GM18873 (cell line): ENCODE measurements around the gene DNAJB5.
A peak's percentile ranks its signal among the peaks of the same experiment; 100 is the strongest.
"Not testable (repeated sequence)": the region's sequence is repeated elsewhere in the genome, so short reads cannot be mapped to it uniquely, and the experiment has no call there.

Experiments
- ATAC-seq: cut with Tn5 transposase; IDR thresholded peaks from one replicate; pipeline ENCODE4 v1.9.1; 2021; ENCODE audit warnings: mild to moderate bottlenecking, moderate library complexity, moderate number of reproducible peaks; ENCODE audit not compliant: unreplicated experiment, low FRiP score

DNAJB5 gene

DNA sequence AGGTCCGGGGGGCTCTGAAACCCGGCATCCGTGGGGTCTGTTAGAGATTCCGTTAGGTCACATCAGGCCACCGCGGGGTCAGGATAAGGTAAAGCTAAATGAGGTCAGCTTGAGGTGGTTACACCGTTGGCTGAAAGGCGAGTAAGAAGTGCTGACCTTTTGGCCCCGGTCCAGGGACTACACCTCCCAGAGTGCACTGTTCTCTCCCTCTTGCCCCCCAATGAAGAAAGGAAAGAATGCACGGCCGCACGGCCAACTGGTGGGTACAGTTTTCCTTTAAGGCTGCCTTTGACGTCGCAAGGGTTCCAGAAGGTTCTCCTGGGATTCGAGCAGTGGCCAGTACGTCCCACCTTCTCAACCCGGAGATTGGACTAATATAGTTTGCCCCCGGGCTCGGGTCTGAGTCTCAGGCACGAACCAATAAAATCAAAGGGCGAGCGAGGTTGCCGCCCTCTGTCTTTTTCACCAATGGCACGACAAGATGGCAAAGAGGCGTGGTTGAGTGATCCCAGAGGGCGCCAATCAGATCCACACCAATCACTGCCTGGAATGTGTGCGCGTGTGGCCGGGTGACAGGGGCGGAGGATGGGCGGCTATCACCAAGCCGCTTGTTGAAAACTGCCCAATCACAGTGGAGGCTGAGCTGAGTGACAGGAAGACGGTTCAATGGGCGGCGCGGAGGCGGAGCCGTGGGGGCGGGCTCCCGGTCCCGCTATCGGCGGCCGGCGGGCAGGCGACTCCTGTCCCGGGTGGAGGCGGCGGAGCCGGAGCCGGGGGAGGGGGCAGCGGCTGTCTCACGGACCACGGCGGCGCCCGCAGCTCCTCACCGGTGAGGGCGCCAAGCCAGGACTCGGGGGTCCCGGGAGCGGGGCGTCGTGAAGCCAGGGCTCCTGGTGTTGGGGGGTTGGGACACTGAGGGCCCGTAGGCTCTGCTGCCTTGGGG is at the start of gene DNAJB5:
Gene DNAJB5 (plus strand): TSS at position 743 of the 943 bp plus-strand sequence. CDS start 886 bp downstream, outside the sequence.
- ATAC-seq = peak; percentile 90

GRCh38 chr9:34939989-34940388 is 49.6 kb upstream of the DNAJB5 start:
- not testable (repeated sequence) for ATAC-seq

DNA sequence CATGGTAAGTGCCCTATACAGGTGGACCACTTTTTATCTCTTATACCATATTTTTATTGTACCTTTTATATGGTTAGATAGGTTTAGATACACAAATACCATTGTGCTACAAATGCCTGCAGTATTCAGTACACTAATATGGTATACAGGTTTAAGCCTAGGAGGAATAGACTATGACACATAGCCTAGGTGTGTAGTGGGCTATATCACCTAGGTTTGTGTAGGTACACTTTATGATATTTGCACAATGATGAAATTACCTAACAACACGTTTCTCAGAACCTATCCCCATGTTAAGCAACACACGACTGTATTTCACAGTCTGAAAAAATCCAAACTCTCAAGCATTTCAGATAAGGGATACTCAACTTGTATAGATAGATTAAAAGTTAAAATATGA is 41.1 kb upstream of the DNAJB5 start:
- ATAC-seq = no peak

DNA sequence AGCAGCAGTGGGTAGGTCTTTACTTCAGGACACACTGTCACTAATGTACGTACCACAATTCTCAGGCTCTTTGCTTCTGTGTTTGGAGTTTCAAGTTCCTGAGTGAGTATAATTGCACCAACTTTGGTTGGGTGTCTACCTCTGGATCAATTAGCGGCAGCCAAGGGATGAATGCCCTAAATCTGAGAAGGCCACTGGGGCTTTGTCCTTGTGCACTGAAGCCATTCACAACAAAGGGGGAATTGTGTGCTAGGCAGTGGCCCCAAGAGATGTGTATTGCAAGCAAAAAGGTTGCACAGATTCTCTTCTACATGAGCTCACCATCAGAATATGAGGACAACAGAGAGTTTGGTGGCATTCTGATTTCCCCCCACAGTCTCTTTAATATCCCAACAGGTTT is 35.3 kb upstream of the DNAJB5 start:
- no peak for ATAC-seq

GRCh38 chr9:34956066-34956465 is 33.5 kb upstream of the DNAJB5 start:
- ATAC-seq = not testable (repeated sequence)

DNA sequence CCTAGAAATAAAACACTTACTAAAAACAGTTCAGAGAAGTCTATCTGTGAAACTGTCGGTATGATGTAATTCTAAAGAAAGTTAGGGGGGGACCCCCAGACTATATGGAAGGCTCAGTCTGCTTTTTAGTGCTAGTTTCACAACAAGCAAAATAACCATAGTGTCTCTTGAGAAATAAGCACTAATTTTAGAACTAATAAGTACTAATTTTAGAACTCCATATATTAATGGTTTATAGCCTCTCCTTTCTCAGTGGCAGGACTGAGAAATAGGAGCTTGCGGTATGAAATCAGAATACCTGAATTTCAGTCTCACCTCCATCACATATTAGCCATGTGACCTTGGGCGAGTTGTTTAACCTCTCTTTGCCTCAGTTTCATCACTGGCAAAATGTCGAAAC is 32.9 kb upstream of the DNAJB5 start:
- ATAC-seq = no peak

DNA sequence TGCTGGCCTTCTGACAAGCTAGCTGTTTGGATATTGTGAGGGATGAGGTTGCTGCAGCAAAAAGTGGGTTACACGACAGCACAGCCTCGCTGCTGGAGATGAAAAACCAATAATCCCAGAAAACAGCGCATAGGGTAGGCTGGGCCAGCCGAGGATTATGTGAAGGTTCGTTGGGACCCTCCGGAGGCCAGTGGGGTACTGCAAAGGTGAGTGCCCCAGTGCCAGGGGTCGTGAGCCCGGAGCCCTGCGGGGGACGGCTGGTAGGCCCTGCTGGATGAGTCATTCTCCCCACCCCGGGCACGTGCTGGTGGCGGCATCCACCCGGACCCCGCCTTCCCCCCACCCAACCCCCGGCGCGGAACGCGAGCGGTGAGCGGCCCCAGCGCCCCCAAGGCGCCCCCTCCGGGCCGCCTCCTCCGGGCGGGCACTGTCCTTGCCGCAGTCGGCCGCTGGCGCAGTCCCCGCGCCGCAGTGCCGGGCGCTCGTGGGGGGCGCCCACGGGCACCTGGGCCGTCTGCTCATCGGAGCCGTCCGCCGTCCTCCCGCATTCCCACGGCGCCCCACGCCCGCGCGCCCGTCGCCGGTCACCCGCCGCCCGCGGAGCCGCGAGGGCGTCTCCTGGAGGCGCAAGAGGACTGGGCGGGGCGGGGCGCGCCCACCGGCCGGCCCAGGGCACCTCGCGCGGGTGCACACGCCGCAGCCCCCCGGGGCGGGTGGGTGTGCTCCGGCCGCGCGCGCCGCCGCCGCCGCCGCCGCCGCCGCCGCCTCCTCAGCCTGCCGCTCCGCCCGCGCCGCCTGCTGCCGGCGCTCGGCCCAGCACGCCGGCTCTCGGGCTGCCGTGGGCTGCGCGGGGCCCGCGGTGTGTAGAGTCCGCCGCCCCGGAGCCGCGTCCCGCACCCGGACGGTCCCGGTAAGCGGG is 31.8 kb upstream of the DNAJB5 start, which contains the start of gene PHF24:
Gene PHF24 (plus strand): TSS at position 794 of the 919 bp plus-strand sequence. CDS start 13,014 bp downstream, outside the sequence.
- no peak for ATAC-seq

DNA sequence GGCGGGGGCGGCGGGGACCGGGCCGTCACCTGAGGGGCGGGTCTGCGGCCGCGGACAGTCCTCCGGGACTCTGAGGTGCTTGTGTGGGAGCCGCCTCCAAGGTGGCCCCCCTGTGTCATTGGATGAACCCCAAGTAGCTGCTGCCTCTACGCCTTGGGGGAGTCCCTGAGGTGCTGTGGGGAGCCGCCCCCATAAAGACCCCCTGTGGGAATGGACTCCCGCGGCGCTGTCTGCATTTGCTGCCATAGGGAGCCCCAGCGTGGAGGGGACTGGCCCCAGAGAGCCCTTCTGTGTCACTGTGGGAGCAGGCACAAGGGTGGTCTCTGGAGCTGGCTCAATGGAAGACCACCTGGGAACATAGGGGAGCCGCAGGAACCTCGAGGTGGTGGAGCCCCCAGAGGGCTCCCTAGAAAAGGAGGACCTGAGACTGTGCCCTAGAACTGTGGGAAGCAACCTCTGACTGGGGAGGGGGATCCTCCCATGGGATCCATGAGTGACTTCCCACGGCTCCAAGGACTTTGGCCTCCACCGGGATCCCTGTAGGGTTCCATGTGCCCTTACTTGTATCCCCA is 31.0 kb upstream of the DNAJB5 start:
- no peak for ATAC-seq

- ATAC-seq = no peak
Measured at GRCh38 chr9:34959461-34959860, 30.1 kb upstream of the DNAJB5 start.

GRCh38 chr9:34961574-34962490 is 27.7 kb upstream of the DNAJB5 start:
- no peak for ATAC-seq

GRCh38 chr9:34962546-34962945 is 27.0 kb upstream of the DNAJB5 start:
- no peak for ATAC-seq

DNA sequence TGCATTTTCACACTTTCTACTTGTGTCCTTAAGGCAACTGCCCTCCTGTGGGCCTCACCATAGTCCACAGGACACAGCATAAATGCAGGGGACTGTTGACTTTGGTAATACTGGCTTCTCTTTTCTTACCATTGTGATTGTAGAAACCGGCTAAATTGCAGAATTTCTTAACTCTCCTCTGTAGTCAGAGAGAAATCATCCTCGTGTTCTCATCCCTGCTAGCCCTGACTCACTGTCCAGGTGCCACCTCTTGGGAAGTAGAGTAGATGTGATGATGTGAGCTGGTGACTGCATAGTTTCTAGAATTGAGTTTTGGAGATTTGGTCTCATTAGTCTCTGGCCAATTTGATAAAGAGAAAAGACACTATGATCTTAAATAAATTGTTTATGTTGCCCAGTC is 26.0 kb upstream of the DNAJB5 start:
- no peak for ATAC-seq

GRCh38 chr9:34964458-34964857 is 25.1 kb upstream of the DNAJB5 start:
- ATAC-seq = no peak

DNA sequence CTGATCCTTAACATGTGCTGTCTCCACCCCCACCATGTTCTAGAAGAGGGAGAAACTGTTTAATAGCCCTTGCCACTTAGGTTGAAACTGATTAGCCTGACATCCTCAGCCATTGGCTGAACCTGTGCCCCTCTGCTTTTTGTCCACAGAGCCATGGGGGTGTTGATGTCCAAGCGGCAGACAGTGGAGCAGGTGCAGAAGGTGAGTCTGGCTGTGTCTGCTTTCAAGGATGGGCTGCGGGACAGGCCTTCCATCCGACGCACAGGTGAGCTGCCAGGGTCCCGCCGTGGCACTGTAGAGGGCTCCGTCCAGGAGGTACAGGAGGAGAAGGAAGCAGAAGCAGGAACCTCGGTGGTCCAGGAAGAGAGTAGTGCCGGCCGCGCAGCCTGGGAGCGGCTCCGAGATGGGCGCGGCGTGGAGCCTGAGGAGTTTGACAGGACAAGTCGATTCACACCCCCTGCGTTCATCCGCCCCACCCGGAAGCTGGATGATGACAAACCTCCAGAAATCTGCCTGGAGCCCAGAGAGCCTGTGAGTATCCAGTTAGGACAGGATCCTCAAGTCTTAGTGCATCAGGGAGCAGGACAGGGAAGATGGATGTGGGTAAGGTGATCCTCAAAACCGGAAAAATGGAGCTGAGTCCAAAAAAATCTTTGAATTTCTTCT is 18.3 kb upstream of the DNAJB5 start:
- ATAC-seq = no peak

DNA sequence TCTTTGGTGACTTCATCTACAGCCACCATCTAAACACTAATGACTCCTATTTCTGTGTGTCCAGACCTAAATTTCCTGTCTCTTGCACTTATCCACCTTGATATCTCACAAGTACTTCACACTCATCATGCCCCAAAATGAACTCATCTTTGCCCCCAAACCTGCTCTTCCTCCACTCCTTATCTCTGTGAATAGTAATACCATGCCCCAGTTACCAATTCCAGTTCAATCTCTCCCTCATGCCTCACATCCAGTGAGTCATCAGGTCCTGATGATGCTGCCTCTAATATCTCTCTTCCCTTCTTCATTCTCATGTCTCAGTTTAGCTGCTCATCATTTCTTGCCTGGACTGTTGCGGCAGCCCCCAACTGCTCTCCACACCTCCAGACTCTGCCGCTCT is 14.9 kb upstream of the DNAJB5 start:
- ATAC-seq = no peak

DNA sequence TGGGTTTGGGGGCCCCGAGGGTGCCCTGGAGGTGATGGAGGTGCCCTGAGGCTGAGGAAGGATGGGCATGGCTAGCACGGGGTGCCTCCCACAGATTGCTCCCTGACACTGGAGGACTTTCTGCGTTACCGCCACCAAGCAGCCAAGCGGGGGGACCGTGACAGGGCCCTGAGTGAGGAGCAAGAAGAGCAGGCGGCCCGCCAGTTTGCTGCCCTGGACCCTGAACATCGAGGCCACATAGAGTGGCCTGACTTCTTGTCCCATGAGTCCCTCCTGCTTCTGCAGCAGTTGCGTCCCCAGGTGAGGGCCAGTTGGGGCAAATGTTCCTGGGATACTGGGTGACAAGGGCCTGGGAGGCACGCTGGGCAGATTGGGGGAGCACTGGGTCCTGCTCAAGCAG is 13.1 kb upstream of the DNAJB5 start:
- no peak for ATAC-seq

GRCh38 chr9:34976992-34977391 is 12.6 kb upstream of the DNAJB5 start:
- ATAC-seq = no peak

DNA sequence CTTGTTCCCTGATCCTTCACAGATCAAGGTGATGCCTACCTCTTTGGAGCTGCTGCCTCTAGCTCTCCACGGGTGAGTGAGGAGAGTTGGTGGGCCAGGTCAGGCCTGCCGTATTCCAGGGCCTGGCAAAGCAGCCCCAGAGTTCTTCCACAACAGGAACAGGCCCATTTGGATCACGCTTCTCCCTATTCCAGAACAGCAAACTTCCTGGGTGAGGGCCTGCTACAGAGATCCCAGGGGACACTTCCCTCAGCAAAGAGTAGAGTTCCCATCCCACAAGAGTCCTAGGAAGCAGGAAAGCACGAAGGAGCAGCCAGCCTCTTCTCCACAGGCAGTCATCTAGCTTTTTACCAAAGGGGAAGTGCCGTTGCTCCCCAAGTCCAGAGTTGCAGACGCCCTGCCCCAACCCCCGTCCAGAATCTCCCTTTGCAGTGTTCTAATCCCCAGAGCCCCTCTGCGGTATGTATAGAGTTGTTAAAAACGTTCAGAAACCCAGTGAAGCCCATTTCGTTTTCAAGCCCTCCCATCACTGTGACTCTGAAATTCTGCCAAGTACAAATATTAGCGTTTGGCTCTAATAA is 9.3 kb upstream of the DNAJB5 start:
- ATAC-seq = no peak

DNA sequence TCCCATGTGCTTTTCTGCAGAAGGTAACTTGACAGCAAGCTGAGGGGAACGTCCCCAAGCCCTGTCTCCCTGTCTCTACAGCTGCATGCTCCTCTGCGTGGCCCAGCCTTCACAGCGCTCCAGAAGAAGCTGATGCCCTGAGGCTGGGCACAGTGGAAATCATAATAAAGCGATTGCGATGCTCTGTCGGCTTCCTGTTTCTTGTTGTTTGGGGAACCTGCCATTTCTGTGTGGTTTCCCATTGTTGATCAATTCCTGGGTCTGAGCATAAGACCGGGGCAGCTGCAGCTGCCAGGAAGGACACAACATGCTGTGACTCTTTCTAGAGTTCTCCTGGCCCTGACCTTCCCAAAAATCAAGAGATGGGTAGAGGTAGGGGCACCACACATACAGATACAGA is 7.2 kb upstream of the DNAJB5 start:
- no peak for ATAC-seq
